SU-DHL-6 (cell line): ENCODE data around the gene CHSY1.

Experiments
- H2AFZ ChIP-seq: fragments of 200-600 bp; sonication (generic); 2 replicates; pipeline ENCODE4 v1.6.1; 2014; ENCODE audit warnings: low read depth, mild to moderate bottlenecking, moderate library complexity, mixed read lengths, antibody characterized with exemption, low read length; ENCODE audit not compliant: severe bottlenecking
- H3F3A ChIP-seq: fragments of 200-600 bp; shearing (Covaris generic); 2 replicates; pipeline ENCODE4 v1.6.0; 2016; ENCODE audit warnings: antibody characterized with exemption, mild to moderate bottlenecking; ENCODE audit not compliant: insufficient read depth
- H3K27ac ChIP-seq: fragments of 200-600 bp; sonication (generic); 2 replicates; pipeline ENCODE4 v1.5.1; 2016; ENCODE audit warnings: low read depth, mild to moderate bottlenecking, low read length, moderate library complexity, mixed read lengths
- H3K27me3 ChIP-seq: fragments of 200-600 bp; sonication (generic), shearing (Covaris generic); 2 replicates; pipeline ENCODE4 v1.6.0; 2014; ENCODE audit warnings: mild to moderate bottlenecking, low read length
- H3K36me3 ChIP-seq: fragments of 200-600 bp; sonication (generic); 2 replicates; pipeline ENCODE4 v1.6.1; 2014; ENCODE audit warnings: mild to moderate bottlenecking, low read length, mixed read lengths
- H3K4me2 ChIP-seq: fragments of 300-600, 200-600 bp; shearing (Covaris generic), sonication (generic); 2 replicates; pipeline ENCODE4 v1.6.0; 2014; ENCODE audit warnings: low read length, low read depth, mild to moderate bottlenecking; ENCODE audit not compliant: poor library complexity, severe bottlenecking
- H3K4me3 ChIP-seq: fragments of 200-600 bp; sonication (generic); 2 replicates; pipeline ENCODE4 v1.5.1; 2014; ENCODE audit warnings: antibody characterized with exemption, low read length, mild to moderate bottlenecking, mixed read lengths; ENCODE audit not compliant: insufficient read depth, poor library complexity, severe bottlenecking
- H3K79me2 ChIP-seq: fragments of 200-600 bp; sonication (generic); 2 replicates; pipeline ENCODE4 v1.6.1; 2014; ENCODE audit warnings: mild to moderate bottlenecking, low read length, moderate library complexity; ENCODE audit not compliant: insufficient read depth
- H3K9ac ChIP-seq: fragments of 200-600 bp; sonication (generic); 2 replicates; pipeline ENCODE4 v1.7.0; 2014; ENCODE audit warnings: mild to moderate bottlenecking, low read length
- H3K9me2 ChIP-seq: fragments of 200-600 bp; sonication (generic); replicated peaks from 2 replicates; pipeline ENCODE4 v1.6.1; 2014; ENCODE audit warnings: low read length; ENCODE audit not compliant: insufficient read depth
- H3K9me3 ChIP-seq: fragments of 200-600 bp; sonication (generic); 2 replicates; pipeline ENCODE4 v1.6.1; 2014; ENCODE audit warnings: low read length, mixed read lengths; ENCODE audit not compliant: insufficient read depth
- H4K20me1 ChIP-seq: fragments of 200-600 bp; sonication (generic); 2 replicates; pipeline ENCODE4 v1.6.1; 2014; ENCODE audit warnings: low read depth, mild to moderate bottlenecking, antibody characterized with exemption, low read length, moderate library complexity, mixed read lengths
- EZH2phosphoT487 ChIP-seq: fragments of 200-600 bp; sonication (generic), shearing (Covaris generic); conservative IDR thresholded peaks from 2 replicates; pipeline ENCODE4 v1.6.1; 2018; ENCODE audit warnings: mild to moderate bottlenecking, antibody characterized with exemption, low read length, moderate library complexity, mixed read lengths
- TF ChIP-seq, protein P1 (sequence below): fragments of 200-600 bp; sonication (generic); IDR thresholded peaks from one replicate; pipeline ENCODE4 v1.5.1; 2017; ENCODE audit warnings: antibody characterized with exemption, mild to moderate bottlenecking, low read length, moderate library complexity; ENCODE audit not compliant: insufficient read depth, poor library complexity, severe bottlenecking

The CHSY1 gene

DNA sequence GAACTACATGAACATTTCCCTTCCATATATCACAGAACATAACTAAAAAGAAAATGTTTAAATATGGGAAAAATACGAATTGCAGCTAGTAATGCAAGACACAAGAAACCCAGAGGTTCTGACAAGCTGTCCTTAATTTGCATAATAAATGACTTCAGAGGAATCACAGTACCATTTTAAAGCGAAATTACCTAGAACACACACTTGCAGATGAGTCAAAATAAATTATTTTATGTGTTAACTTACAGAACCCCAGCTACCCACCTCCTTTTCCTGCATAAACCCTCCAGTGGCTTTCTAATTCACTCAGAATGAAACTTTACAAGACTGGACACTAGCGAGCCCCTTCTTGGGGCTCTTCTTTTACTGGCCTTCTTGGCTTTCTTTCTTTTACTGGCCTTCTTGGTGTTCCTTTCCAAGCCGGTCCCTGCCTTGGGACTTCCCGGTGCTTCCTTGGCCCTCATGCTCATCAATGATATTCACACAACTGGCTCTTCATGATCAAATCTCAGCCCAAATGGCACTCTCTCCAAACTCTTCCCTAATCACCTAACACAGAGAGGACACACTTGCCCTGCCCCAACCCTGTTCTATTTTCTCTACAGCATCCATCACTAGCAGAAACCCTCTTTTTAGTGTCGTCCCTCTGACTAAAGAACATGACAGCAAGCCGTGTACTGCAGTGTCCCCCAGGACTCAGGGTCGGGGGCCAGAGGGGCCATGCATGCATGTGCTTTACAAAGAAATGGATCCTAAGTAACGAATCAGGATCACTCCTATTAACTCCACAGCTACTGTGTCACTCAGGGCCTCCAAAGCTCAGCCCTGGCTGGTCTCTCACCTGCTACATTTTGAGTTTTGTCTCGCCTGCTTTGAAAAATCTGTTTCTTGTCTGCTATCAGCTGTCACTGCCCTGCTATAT, 4.8 kb downstream of the CHSY1 start:
- TF ChIP-seq EZH2phosphoT487 = no peak
- TF ChIP-seq, protein P1, sequence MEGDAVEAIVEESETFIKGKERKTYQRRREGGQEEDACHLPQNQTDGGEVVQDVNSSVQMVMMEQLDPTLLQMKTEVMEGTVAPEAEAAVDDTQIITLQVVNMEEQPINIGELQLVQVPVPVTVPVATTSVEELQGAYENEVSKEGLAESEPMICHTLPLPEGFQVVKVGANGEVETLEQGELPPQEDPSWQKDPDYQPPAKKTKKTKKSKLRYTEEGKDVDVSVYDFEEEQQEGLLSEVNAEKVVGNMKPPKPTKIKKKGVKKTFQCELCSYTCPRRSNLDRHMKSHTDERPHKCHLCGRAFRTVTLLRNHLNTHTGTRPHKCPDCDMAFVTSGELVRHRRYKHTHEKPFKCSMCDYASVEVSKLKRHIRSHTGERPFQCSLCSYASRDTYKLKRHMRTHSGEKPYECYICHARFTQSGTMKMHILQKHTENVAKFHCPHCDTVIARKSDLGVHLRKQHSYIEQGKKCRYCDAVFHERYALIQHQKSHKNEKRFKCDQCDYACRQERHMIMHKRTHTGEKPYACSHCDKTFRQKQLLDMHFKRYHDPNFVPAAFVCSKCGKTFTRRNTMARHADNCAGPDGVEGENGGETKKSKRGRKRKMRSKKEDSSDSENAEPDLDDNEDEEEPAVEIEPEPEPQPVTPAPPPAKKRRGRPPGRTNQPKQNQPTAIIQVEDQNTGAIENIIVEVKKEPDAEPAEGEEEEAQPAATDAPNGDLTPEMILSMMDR = no peak
- H3K36me3 ChIP-seq = no peaks in the 10 kb centered on the region
- no peak overlapping the region for H3K4me3 ChIP-seq
- peaks cover 9% of the 10 kb centered on the region; the same call in 1 of the 2 replicates for H3F3A ChIP-seq
- H3K9me3 ChIP-seq = no peaks in the 10 kb centered on the region
- H4K20me1 ChIP-seq = peaks cover 9% of the 10 kb centered on the region; the same call in 1 of the 2 replicates
- no peaks in the 10 kb centered on the region for H3K27me3 ChIP-seq
- no peak overlapping the region for H3K9ac ChIP-seq
- peaks cover 63% of the 10 kb centered on the region for H3K79me2 ChIP-seq
- peak overlapping the region; percentile 40 for H3K27ac ChIP-seq
- no peak overlapping the region for H2AFZ ChIP-seq
- no peaks in the 10 kb centered on the region for H3K9me2 ChIP-seq
- peak overlapping the region; percentile 44 for H3K4me2 ChIP-seq

DNA sequence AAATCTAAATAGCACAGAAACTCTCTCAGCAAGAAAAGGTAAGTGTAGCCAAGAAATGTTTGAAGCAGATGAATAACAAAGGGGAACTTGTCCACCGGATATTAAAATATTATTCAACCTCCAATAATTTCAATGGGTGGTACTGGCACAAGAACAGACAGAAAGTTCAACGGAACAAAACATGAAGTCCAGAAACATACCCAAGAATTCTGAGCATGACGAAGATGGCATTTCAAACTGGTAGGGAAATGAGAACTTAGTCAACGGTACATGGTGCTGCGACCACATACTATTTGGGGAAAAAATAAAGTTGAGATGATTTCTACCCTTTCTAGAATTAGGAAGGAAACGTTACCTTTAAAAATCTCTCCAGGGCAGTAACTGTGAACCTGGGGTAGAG, 5.5 kb downstream of the CHSY1 start:
- peaks cover 9% of the 10 kb centered on the region; the same call in 1 of the 2 replicates for H3F3A ChIP-seq
- H3K36me3 ChIP-seq = no peaks in the 10 kb centered on the region
- H2AFZ ChIP-seq = no peak overlapping the region
- no peak overlapping the region for H3K4me3 ChIP-seq
- H3K27ac ChIP-seq = peak overlapping the region; percentile 40
- H3K27me3 ChIP-seq = no peaks in the 10 kb centered on the region
- H3K9ac ChIP-seq = no peak overlapping the region
- peaks cover 70% of the 10 kb centered on the region for H3K79me2 ChIP-seq
- H3K9me2 ChIP-seq = no peaks in the 10 kb centered on the region
- H3K9me3 ChIP-seq = no peaks in the 10 kb centered on the region
- peaks cover 9% of the 10 kb centered on the region; the same call in 1 of the 2 replicates for H4K20me1 ChIP-seq
- no peak for TF ChIP-seq EZH2phosphoT487
- TF ChIP-seq, protein P1 = no peak
- peak overlapping the region; percentile 44 for H3K4me2 ChIP-seq

DNA sequence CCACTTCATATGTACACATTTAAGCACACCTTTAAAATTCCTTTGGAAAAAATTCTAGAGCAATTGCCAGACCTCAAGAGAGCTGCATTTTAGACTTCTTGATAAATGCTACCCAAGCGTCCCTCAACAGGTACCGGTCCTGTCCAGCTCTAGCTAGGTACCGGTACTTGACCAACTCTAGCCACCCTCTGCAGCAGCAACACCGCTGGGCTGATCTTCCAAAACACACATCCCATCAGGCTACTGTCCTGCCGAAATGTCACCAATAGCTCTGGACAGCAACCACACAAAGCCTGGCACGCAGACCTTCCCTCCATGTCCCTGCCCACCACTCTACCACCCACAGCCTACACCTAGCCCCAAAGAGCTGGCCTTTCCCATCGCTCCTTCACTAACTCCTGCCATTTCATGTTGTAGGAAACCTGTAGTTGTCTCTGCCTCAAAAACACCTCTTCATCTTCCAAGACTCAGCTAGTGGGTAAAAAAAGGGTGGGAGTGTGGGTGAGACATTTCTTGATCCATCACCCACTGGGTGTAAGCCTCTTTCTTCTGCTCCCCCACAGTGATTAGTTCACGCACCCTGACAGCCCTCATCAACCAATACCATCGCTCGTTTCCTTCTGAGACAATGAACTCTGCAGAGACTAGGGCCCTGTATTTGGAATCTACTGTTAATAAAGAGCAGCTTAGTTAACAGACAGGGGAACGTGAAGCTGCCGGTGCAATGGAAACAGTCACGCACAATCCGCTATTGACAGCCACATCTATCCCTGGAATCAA, 6.8 kb downstream of the CHSY1 start:
- Histone ChIP-seq H2AFZ (no peak overlapping the region), H3K4me3 (no peak overlapping the region), H4K20me1 (peaks cover 5% of the 10 kb centered on the region; the same call in 1 of the 2 replicates), H3K9ac (0 out of 2 replicates have a peak overlapping the region, but pooled peaks have one; percentile 8), H3F3A (peaks cover 12% of the 10 kb centered on the region; the same call in 1 of the 2 replicates), H3K79me2 (peaks cover 75% of the 10 kb centered on the region), H3K36me3 (no peaks in the 10 kb centered on the region), H3K27me3 (no peaks in the 10 kb centered on the region), H3K4me2 (peak overlapping the region; percentile 45), H3K27ac (peak overlapping the region; percentile 69), H3K9me3 (no peaks in the 10 kb centered on the region), H3K9me2 (no peaks in the 10 kb centered on the region)
- no peak for TF ChIP-seq EZH2phosphoT487
- TF ChIP-seq, protein P1 = no peak
